Nephron progenitor cell (in vitro differentiated cells): Measurements from ENCODE around the gene NFE2L2.
A peak's percentile ranks its signal among the peaks of the same experiment; 100 is the strongest.
"Not testable (repeated sequence)": the region's sequence is repeated elsewhere in the genome, so short reads cannot be mapped to it uniquely, and the experiment has no call there.

Source experiments
- DNase-seq: peaks from one replicate; pipeline ENCODE4 v3.0.0; 2021
- H3K27ac Mint-ChIP-seq: 2 replicates; pipeline ENCODE4 v1.8.0; 2021; ENCODE audit warnings: mild to moderate bottlenecking, moderate library complexity, mixed read lengths
- H3K27me3 Mint-ChIP-seq: 2 replicates; pipeline ENCODE4 v1.8.0; 2021; ENCODE audit warnings: mild to moderate bottlenecking, low read depth, mixed read lengths; ENCODE audit not compliant: poor library complexity
- H3K36me3 Mint-ChIP-seq: 2 replicates; pipeline ENCODE4 v1.8.0; 2021; ENCODE audit warnings: low read depth, mixed read lengths
- H3K4me1 Mint-ChIP-seq: 2 replicates; pipeline ENCODE4 v1.8.0; 2021; ENCODE audit warnings: mixed read lengths
- H3K4me3 Mint-ChIP-seq: 2 replicates; pipeline ENCODE4 v1.8.0; 2021; ENCODE audit warnings: mild to moderate bottlenecking, moderate library complexity, mixed read lengths
- H3K9me3 Mint-ChIP-seq: 2 replicates; pipeline ENCODE4 v1.8.0; 2021; ENCODE audit warnings: mild to moderate bottlenecking, moderate library complexity, mixed read lengths
- TF ChIP-seq, protein P1 (sequence below): fragments of 200-600 bp; sonication (generic); IDR thresholded peaks from 2 replicates; pipeline ENCODE4 v1.5.0; 2021; ENCODE audit warnings: antibody characterized with exemption

NFE2L2 gene

DNA sequence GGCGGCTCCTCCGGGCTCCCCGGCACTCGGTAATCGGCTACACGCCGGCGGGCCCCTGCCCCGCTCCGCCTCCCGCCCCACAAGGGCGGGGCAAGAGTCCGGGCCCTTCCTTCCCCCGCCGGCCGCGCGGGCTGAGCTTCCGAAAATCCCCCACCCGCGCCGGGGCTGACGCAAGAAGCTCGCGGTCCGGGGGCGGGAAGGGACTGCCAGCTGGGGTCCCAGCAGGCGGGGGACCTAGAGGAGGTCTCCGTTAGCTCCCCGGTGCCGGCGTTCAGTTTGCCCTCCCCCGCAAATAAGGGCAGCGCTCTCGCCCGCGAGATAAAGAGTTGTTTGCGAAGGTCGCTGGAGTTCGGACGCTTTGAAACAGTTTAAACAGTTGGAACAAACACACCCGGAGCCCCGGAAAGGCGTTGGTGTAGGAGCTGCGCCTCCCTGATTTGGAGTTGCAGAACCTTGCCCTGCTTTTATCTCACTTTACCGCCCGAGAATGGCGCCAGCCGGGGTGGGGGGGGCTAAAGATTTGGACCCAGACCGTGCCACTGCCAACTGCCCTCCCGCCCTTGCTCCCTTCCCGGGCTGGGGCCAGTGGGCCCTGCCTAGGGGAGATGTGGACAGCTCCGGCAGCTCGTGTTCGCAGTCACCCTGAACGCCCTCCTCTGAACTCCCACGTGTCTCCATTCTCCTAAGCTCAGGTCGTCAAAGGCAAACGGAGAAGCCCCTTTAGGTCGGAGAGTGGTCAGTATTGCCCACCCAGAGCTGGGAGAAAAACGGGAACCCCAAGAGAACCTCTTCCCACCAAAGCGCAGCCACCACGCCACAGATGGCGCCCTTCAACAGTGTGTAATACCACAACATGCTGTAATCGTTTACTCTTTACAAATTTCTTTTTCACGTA lies at the start of gene NFE2L2:
Gene NFE2L2 (minus strand): TSS at position 35 of the 895 bp plus-strand sequence. CDS start 151 bp downstream, outside the sequence.
- peak within 1 kb of the TSS; percentile 99 for H3K27ac Mint-ChIP-seq
- peaks cover 5% of the 10 kb centered on the region for H3K27me3 Mint-ChIP-seq
- DNase-seq, result peak; percentile 83
- peaks cover 7% of the 10 kb centered on the region for H3K9me3 Mint-ChIP-seq
- peak within 1 kb of the TSS; percentile 92 for H3K4me3 Mint-ChIP-seq
- peaks cover 62% of the 10 kb centered on the region for H3K4me1 Mint-ChIP-seq
- TF ChIP-seq, protein P1, sequence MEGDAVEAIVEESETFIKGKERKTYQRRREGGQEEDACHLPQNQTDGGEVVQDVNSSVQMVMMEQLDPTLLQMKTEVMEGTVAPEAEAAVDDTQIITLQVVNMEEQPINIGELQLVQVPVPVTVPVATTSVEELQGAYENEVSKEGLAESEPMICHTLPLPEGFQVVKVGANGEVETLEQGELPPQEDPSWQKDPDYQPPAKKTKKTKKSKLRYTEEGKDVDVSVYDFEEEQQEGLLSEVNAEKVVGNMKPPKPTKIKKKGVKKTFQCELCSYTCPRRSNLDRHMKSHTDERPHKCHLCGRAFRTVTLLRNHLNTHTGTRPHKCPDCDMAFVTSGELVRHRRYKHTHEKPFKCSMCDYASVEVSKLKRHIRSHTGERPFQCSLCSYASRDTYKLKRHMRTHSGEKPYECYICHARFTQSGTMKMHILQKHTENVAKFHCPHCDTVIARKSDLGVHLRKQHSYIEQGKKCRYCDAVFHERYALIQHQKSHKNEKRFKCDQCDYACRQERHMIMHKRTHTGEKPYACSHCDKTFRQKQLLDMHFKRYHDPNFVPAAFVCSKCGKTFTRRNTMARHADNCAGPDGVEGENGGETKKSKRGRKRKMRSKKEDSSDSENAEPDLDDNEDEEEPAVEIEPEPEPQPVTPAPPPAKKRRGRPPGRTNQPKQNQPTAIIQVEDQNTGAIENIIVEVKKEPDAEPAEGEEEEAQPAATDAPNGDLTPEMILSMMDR, result no peak
- H3K36me3 Mint-ChIP-seq, result peaks cover 12% of the 10 kb centered on the region

DNA sequence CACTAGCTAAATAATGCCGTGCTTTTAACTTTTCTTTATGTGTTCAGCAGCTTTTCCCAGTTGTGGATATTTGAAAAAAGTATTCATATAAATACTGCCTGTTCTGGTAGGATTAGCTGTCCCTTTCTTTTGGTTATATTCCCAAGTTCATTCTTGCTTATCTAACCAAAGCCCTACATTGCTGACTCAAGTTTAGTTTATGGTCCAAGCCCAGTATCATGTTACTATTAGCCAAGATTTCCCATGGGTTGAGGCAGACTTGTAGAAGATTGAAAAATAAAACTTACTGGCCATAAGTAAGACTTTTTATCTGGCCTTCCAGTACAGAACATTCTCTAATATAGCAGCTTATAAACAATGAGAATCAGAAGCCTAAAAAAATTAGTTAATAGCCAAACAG lies 49.7 kb upstream of the NFE2L2 start:
- peaks cover 17% of the 10 kb centered on the region for H3K4me1 Mint-ChIP-seq
- TF ChIP-seq, protein P1, result no peak
- peaks cover 9% of the 10 kb centered on the region for H3K36me3 Mint-ChIP-seq
- DNase-seq, result no peak
- peaks cover 4% of the 10 kb centered on the region for H3K9me3 Mint-ChIP-seq
- H3K4me3 Mint-ChIP-seq, result no peak overlapping the region
- no peaks in the 10 kb centered on the region for H3K27me3 Mint-ChIP-seq
- H3K27ac Mint-ChIP-seq, result no peak overlapping the region

DNA sequence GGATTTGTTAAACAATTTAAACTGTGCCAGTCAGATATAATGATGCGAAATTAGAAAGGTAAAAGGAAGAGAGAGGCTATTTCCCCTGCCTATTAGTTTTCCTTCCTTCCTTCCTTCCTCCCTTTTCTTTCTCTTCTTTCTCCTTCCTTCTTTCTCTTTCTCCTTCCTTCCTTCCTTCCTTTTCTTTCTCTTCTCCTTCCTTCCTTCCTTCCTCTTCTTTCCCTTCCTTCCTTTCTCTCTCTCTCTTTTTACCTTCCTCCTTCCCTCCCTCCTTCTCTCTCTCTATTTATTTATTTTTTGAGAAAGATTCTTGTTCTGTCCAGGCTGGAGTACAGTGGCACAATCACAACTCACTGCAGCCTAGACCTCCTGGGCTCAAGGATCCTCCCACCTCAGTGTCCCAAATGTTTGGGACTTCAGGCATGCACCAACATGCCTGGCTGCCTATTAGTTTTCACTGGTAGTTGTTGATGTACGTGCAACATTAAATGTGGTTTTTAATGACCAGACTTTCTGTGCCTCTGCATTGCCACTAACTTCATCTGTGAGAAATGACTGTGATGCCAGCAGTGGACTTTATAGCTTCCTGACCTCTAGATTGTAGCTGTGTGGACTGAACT lies 48.7 kb upstream of the NFE2L2 start:
- DNase-seq, result no peak
- no peaks in the 10 kb centered on the region for H3K27me3 Mint-ChIP-seq
- H3K4me1 Mint-ChIP-seq, result peaks cover 17% of the 10 kb centered on the region
- H3K4me3 Mint-ChIP-seq, result no peak overlapping the region
- H3K36me3 Mint-ChIP-seq, result peaks cover 4% of the 10 kb centered on the region
- H3K9me3 Mint-ChIP-seq, result peaks cover 4% of the 10 kb centered on the region
- TF ChIP-seq, protein P1, result no peak
- peak overlapping the region; percentile 20 for H3K27ac Mint-ChIP-seq

DNA sequence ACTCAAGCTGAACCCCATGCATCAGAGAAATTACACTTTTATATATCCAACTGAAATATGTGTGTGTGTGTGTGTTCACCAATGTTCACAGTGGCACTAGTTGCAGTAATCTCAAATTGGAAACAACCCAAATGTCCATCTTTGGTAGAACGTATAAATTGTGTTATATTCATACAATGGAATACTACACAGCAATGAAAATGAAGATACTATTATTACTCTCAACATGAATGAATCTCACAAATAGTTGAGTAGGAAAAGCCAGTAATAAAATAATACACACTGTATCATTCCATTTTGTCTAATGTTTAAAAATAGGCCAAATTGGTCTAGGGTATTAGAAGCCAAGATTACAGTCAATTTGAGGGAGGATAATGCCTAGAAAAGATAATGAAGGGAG lies 48.0 kb upstream of the NFE2L2 start:
- TF ChIP-seq, protein P1, result no peak
- Mint-ChIP-seq H3K27ac (no peak overlapping the region), H3K4me3 (no peak overlapping the region), H3K4me1 (peaks cover 17% of the 10 kb centered on the region), H3K9me3 (peaks cover 4% of the 10 kb centered on the region), H3K36me3 (peaks cover 4% of the 10 kb centered on the region), H3K27me3 (no peaks in the 10 kb centered on the region)
- no peak for DNase-seq

DNA sequence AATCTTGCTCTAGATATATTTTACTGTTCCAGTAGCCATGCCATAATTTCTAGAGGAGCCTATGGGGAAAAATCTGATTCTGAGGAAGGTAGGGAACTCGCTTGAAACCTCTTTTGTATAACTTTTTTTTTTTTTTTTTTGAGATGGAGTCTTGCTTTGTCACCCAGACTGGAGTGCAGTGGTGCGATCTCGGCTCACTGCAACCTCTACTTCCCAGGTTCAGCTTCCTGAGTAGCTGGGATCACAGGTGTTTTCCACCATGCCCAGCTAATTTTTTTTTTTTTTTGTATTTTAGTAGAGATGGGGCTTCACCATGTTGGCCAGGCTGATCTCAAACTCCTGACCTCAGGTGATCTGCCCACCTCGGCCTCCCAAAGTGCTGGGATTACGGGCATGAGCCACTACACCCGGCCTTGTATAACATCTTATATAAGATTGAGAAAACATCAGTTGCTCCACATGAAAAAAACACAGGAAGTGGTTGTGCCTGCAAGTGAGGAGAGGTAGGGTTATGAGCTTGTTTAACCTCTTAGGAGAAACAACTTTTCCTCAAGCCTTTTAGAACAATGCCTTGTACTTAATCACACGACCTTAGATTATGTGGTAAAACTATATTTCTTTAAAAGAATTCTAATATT lies 45.3 kb upstream of the NFE2L2 start:
- not testable (repeated sequence) for H3K4me3 Mint-ChIP-seq, H3K27me3 Mint-ChIP-seq, H3K27ac Mint-ChIP-seq, H3K9me3 Mint-ChIP-seq, H3K36me3 Mint-ChIP-seq, DNase-seq
- H3K4me1 Mint-ChIP-seq, result peaks cover 14% of the 10 kb centered on the region

DNA sequence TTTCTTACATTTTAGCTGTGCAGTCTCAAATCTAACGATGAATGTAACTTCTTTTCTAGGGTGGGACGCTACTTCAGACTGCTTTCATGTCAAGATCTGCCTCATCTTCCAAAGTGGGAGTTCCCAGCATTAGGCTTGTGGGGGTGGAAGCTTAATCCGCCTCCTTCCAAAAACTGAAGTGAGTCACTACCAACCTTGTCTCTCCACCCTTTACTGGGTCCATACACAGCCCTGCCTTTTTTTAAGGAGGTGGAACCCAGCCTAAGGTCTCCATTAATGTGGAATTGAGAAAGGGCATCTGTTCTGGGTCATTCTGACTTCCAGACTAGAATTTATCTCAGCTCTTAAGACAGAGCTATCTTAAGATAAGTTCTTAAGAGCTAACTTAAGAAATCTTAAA lies 42.0 kb upstream of the NFE2L2 start:
- Mint-ChIP-seq H3K36me3 (peaks cover 13% of the 10 kb centered on the region), H3K4me1 (no peaks in the 10 kb centered on the region), H3K27ac (no peak overlapping the region), H3K27me3 (peaks cover 4% of the 10 kb centered on the region), H3K4me3 (no peak overlapping the region), H3K9me3 (no peaks in the 10 kb centered on the region)
- TF ChIP-seq, protein P1, result no peak
- DNase-seq, result no peak
